Measurements from ENCODE around the gene OSBPL1A. TPM values are rescaled to one million over a fixed set of nuclear protein-coding genes. Genes with fewer than 3 reads are reported as not detected.

Gene OSBPL1A
- total RNA-seq, 4 donors from 2014 or later = 81.4 to 109 (median 99.3) TPM

- peak overlapping the region; percentile 62 to 95 (median 90) for H3K4me3 ChIP-seq
- no peaks in the 10 kb centered on the region for H3K9me3 ChIP-seq
- H3K4me1 ChIP-seq = peaks cover 0 to 38% (median 6%) of the 10 kb centered on the region in 4 donors
- DNase-seq (ENCODE audit: low spot score in 2 of 2) = peak; percentile 33 to 50
- H3K27me3 ChIP-seq = no peaks in the 10 kb centered on the region
- no peaks in the 10 kb centered on the region for H3K36me3 ChIP-seq
- H3K27ac ChIP-seq = peak overlapping the region; percentile 87 to 97 (median 93)
- WGBS, 2 donors = 0% methylated on average over 48 of the region's 96 CpGs
- TF ChIP-seq POLR2A (IDR thresholded peaks at IDR 0.05) = peak in 1 of 2 donors; percentile 26
- peak in 3 of 5 experiments; percentile 26 to 51 (median 41) for TF ChIP-seq CTCF (IDR thresholded peaks at IDR 0.05)
- TF ChIP-seq EP300 (IDR thresholded peaks at IDR 0.05) = peak in 1 of 2 donors; percentile 36
These were observed 126.0 kb downstream of the OSBPL1A start for GRCh38 chr18:24271381-24272228.

GRCh38 chr18:24270937-24271380 lies 126.7 kb downstream of the OSBPL1A start:
- no peaks in the 10 kb centered on the region for H3K36me3 ChIP-seq
- peaks cover 0 to 38% (median 6%) of the 10 kb centered on the region in 4 donors for H3K4me1 ChIP-seq
- TF ChIP-seq POLR2A (IDR thresholded peaks at IDR 0.05) = no peak
- TF ChIP-seq CTCF (IDR thresholded peaks at IDR 0.05) = no peak
- no peak for TF ChIP-seq EP300 (IDR thresholded peaks at IDR 0.05)
- H3K4me3 ChIP-seq = peak overlapping the region; percentile 62 to 95 (median 90)
- no peaks in the 10 kb centered on the region for H3K9me3 ChIP-seq
- peak in 1 of 2 donors; percentile 6 for DNase-seq (ENCODE audit: low spot score in 2 of 2)
- H3K27ac ChIP-seq = peak overlapping the region; percentile 87 to 97 (median 93)
- H3K27me3 ChIP-seq = no peaks in the 10 kb centered on the region
- 3 to 6% methylated on average over 9 of the region's 9 CpGs for WGBS, 2 donors

- no peaks in the 10 kb centered on the region for H3K9me3 ChIP-seq
- WGBS, 2 donors = 12 to 16% methylated on average over 4 of the region's 4 CpGs
- TF ChIP-seq CTCF (IDR thresholded peaks at IDR 0.05) (no peak), POLR2A (IDR thresholded peaks at IDR 0.05) (no peak), EP300 (IDR thresholded peaks at IDR 0.05) (no peak)
- no peak for DNase-seq (ENCODE audit: low spot score in 2 of 2)
- peak overlapping the region; percentile 62 to 95 (median 90) for H3K4me3 ChIP-seq
- peaks cover 0 to 37% (median 6%) of the 10 kb centered on the region in 4 donors for H3K4me1 ChIP-seq
- no peaks in the 10 kb centered on the region for H3K27me3 ChIP-seq
- H3K36me3 ChIP-seq = no peaks in the 10 kb centered on the region
- H3K27ac ChIP-seq = peak overlapping the region; percentile 87 to 97 (median 93)
These were observed 127.2 kb downstream of the OSBPL1A start for GRCh38 chr18:24270358-24270936.

- H3K27me3 ChIP-seq = no peaks in the 10 kb centered on the region
- DNase-seq (ENCODE audit: low spot score in 2 of 2) = no peak
- H3K4me3 ChIP-seq = no peak overlapping the region
- no peaks in the 10 kb centered on the region for H3K9me3 ChIP-seq
- no peaks in the 10 kb centered on the region for H3K36me3 ChIP-seq
- peaks cover 0 to 35% (median 6%) of the 10 kb centered on the region in 4 donors for H3K4me1 ChIP-seq
- H3K27ac ChIP-seq = peak overlapping the region in 1 of 4 donors; percentile 97
- WGBS, 2 donors = 84 to 88% methylated on average over 10 of the region's 10 CpGs
- TF ChIP-seq CTCF (IDR thresholded peaks at IDR 0.05) = no peak
- TF ChIP-seq EP300 (IDR thresholded peaks at IDR 0.05) = no peak
- no peak for TF ChIP-seq POLR2A (IDR thresholded peaks at IDR 0.05)
These were observed 128.7 kb downstream of the OSBPL1A start for GRCh38 chr18:24268784-24269550.
